H9 (cell line): ENCODE measurements around the gene TMA7. TPM values are rescaled to one million over a fixed set of nuclear protein-coding genes. Genes with fewer than 3 reads are reported as not detected.

Source experiments
- DNase-seq: peaks from one replicate; pipeline ENCODE4 v3.0.0-alpha.2; 2017
- H2AFZ ChIP-seq: one replicate; pipeline ENCODE4 v1.6.1; 2013; ENCODE audit warnings: mild to moderate bottlenecking, low read length, control low read depth, moderate library complexity
- H2AK5ac ChIP-seq: 2 replicates; pipeline ENCODE4 v1.6.1; 2013; ENCODE audit warnings: low read length, control low read depth, mixed read lengths; ENCODE audit not compliant: insufficient read length
- H2BK120ac ChIP-seq: one replicate; pipeline ENCODE4 v1.6.1; 2013; ENCODE audit warnings: low read depth, mild to moderate bottlenecking, low read length, control low read depth, inconsistent platforms; ENCODE audit not compliant: poor library complexity, severe bottlenecking
- H2BK12ac ChIP-seq: 2 replicates; pipeline ENCODE4 v1.6.1; 2013; ENCODE audit warnings: low read length, control low read depth, mixed read lengths, low read depth; ENCODE audit not compliant: insufficient read length
- H2BK15ac ChIP-seq: 2 replicates; pipeline ENCODE4 v1.6.1; 2013; ENCODE audit warnings: low read depth, low read length, control low read depth
- H2BK20ac ChIP-seq: one replicate; pipeline ENCODE4 v1.6.1; 2013; ENCODE audit warnings: low read depth, mild to moderate bottlenecking, low read length, control low read depth, inconsistent platforms; ENCODE audit not compliant: poor library complexity, severe bottlenecking
- H2BK5ac ChIP-seq: 2 replicates; pipeline ENCODE4 v1.6.1; 2013; ENCODE audit warnings: low read length, control low read depth, mixed read lengths; ENCODE audit not compliant: insufficient read length
- H3K14ac ChIP-seq: 2 replicates; pipeline ENCODE4 v1.6.1; 2013; ENCODE audit warnings: low read length, control low read depth; ENCODE audit not compliant: insufficient read depth
- H3K18ac ChIP-seq: 2 replicates; pipeline ENCODE4 v1.6.1; 2013; ENCODE audit warnings: low read depth, mild to moderate bottlenecking, mixed read lengths, low read length, control low read depth; ENCODE audit not compliant: insufficient read length
- H3K23ac ChIP-seq: 2 replicates; pipeline ENCODE4 v1.6.1; 2013; ENCODE audit warnings: low read length, control low read depth, mixed read lengths, low read depth; ENCODE audit not compliant: insufficient read length
- H3K23me2 ChIP-seq: 2 replicates; pipeline ENCODE4 v1.6.1; 2013; ENCODE audit warnings: low read depth, mild to moderate bottlenecking, mixed read lengths, low read length, control low read depth; ENCODE audit not compliant: insufficient read length, poor library complexity, severe bottlenecking
- H3K27ac ChIP-seq: 2 replicates; pipeline ENCODE4 v1.5.1; 2013; ENCODE audit warnings: low read length, control low read depth, mixed read lengths, low read depth; ENCODE audit not compliant: insufficient read length
- H3K27me3 ChIP-seq: 2 replicates; pipeline ENCODE4 v1.6.1; 2013; ENCODE audit warnings: low read length, control low read depth, inconsistent platforms; ENCODE audit not compliant: insufficient read depth
- H3K4ac ChIP-seq: 2 replicates; pipeline ENCODE4 v1.6.1; 2013; ENCODE audit warnings: low read depth, mild to moderate bottlenecking, control low read depth, inconsistent platforms, low read length, moderate library complexity
- H3K4me1 ChIP-seq: 2 replicates; pipeline ENCODE4 v1.6.1; 2013; ENCODE audit warnings: low read length, control low read depth, inconsistent platforms; ENCODE audit not compliant: insufficient read depth
- H3K4me2 ChIP-seq: 2 replicates; pipeline ENCODE4 v1.6.1; 2013; ENCODE audit warnings: low read length, control low read depth, mixed read lengths; ENCODE audit not compliant: insufficient read length, insufficient read depth
- H3K56ac ChIP-seq: 2 replicates; pipeline ENCODE4 v1.6.1; 2013; ENCODE audit warnings: low read depth, mild to moderate bottlenecking, mixed read lengths, low read length, control low read depth; ENCODE audit not compliant: insufficient read length
- H3K79me1 ChIP-seq: 2 replicates; pipeline ENCODE4 v1.6.1; 2013; ENCODE audit warnings: low read depth, mild to moderate bottlenecking, moderate library complexity, low read length, control low read depth, inconsistent platforms; ENCODE audit not compliant: insufficient read depth, poor library complexity, severe bottlenecking
- H3K79me2 ChIP-seq: 2 replicates; pipeline ENCODE4 v1.6.1; 2013; ENCODE audit warnings: low read length, control low read depth, inconsistent platforms; ENCODE audit not compliant: insufficient read depth
- H3K9ac ChIP-seq: 2 replicates; pipeline ENCODE4 v1.6.1; 2013; ENCODE audit warnings: low read length, control low read depth, mixed read lengths; ENCODE audit not compliant: insufficient read length; ENCODE audit errors: extremely low read depth
- H3K9me3 ChIP-seq: one replicate; pipeline ENCODE4 v1.6.1; 2013; ENCODE audit warnings: low read depth, low read length, inconsistent platforms; ENCODE audit not compliant: control insufficient read depth
- H3T11ph ChIP-seq: one replicate; pipeline ENCODE4 v1.6.1; 2013; ENCODE audit warnings: mild to moderate bottlenecking, low read length, control low read depth, inconsistent platforms
- H4K20me1 ChIP-seq: one replicate; pipeline ENCODE4 v1.6.1; 2013; ENCODE audit not compliant: control insufficient read depth, insufficient read length, insufficient read depth
- H4K5ac ChIP-seq: 2 replicates; pipeline ENCODE4 v1.6.1; 2013; ENCODE audit warnings: low read depth, mild to moderate bottlenecking, mixed read lengths, low read length, control low read depth; ENCODE audit not compliant: insufficient read length
- H4K8ac ChIP-seq: replicated peaks from 2 replicates; pipeline ENCODE4 v1.6.1; 2013; ENCODE audit warnings: low read length, control low read depth, mixed read lengths, low read depth; ENCODE audit not compliant: insufficient read length
- H4K91ac ChIP-seq: 2 replicates; pipeline ENCODE4 v1.6.1; 2013; ENCODE audit warnings: low read depth, mild to moderate bottlenecking, moderate library complexity, mixed read lengths, low read length, control low read depth; ENCODE audit not compliant: insufficient read length
- H3K27ac Mint-ChIP-seq, 3 experiments: 2 replicates in 2 of 3; 3 replicates in 1 of 3; pipeline ENCODE4 v1.8.0; 2020 to 2021; ENCODE audit warnings: mixed read lengths in 3 of 3, mild to moderate bottlenecking in 1 of 3, moderate library complexity in 1 of 3
- H3K27me3 Mint-ChIP-seq: 2 replicates; pipeline ENCODE4 v1.8.0; 2021; ENCODE audit warnings: low read depth, mild to moderate bottlenecking, moderate library complexity, mixed read lengths
- H3K36me3 Mint-ChIP-seq, 3 experiments: 2 replicates in 2 of 3; 3 replicates in 1 of 3; pipeline ENCODE4 v1.8.0; 2020 to 2021; ENCODE audit warnings: low read depth in 3 of 3, mixed read lengths in 3 of 3; ENCODE audit not compliant: insufficient read depth in 1 of 3
- H3K4me1 Mint-ChIP-seq, 2 experiments: 2 replicates each; pipeline ENCODE4 v1.8.0; 2020; ENCODE audit warnings: mixed read lengths in 2 of 2
- H3K4me3 Mint-ChIP-seq, 2 experiments: 2 replicates in 1 of 2; 3 replicates in 1 of 2; pipeline ENCODE4 v1.8.0; 2020 to 2021; ENCODE audit warnings: mild to moderate bottlenecking in 2 of 2, mixed read lengths in 2 of 2, moderate library complexity in 1 of 2
- H3K9me3 Mint-ChIP-seq, 2 experiments: 2 replicates in 1 of 2; 3 replicates in 1 of 2; pipeline ENCODE4 v1.8.0; 2020; ENCODE audit warnings: mild to moderate bottlenecking in 2 of 2, mixed read lengths in 2 of 2, moderate library complexity in 1 of 2
- WGBS: extraction: QIAGEN DNeasy Blood & Tissue Kit; methylation state at CpG from one replicate; pipeline ENCODE4 v1.1.7; 2013; ENCODE audit warnings: missing lambda C conversion rate, low lambda C conversion rate, mixed read lengths; ENCODE audit not compliant: insufficient read length; ENCODE audit errors: extremely low coverage; 5-methylcytosine and 5-hydroxymethylcytosine counted together
- total RNA-seq: library from RNA; stranded (reverse); gene quantifications from 2 replicates; pipeline ENCODE4 v1.2.1, GENCODE V29; 2021
- TF ChIP-seq, protein P1 (sequence below): fragments of 200-600 bp; sonication (generic); conservative IDR thresholded peaks from 3 replicates; pipeline ENCODE4 v1.8.0; 2021; ENCODE audit warnings: antibody characterized with exemption, mild to moderate bottlenecking

Gene TMA7
- total RNA-seq, 1 experiment from 2014 or later = 305 TPM

- H3K4me3 Mint-ChIP-seq = no peak overlapping the region
- H4K91ac ChIP-seq = no peak overlapping the region
- no peak overlapping the region for H3T11ph ChIP-seq
- H3K4ac ChIP-seq = no peak overlapping the region
- no peak overlapping the region for H2BK20ac ChIP-seq
- no peaks in the 10 kb centered on the region for H3K79me2 ChIP-seq
- H3K4me2 ChIP-seq = no peak overlapping the region
- no peak overlapping the region for H2BK5ac ChIP-seq
- peaks cover 43 to 47% of the 10 kb centered on the region in 2 experiments for H3K4me1 Mint-ChIP-seq
- H4K20me1 ChIP-seq = no peaks in the 10 kb centered on the region
- H3K9ac ChIP-seq = no peak overlapping the region
- no peaks in the 10 kb centered on the region for H3K27me3 Mint-ChIP-seq
- peaks cover 5% of the 10 kb centered on the region for H3K23me2 ChIP-seq
- H3K4me1 ChIP-seq = peaks cover 7% of the 10 kb centered on the region; the same call in 1 of the 2 replicates
- TF ChIP-seq, protein P1, sequence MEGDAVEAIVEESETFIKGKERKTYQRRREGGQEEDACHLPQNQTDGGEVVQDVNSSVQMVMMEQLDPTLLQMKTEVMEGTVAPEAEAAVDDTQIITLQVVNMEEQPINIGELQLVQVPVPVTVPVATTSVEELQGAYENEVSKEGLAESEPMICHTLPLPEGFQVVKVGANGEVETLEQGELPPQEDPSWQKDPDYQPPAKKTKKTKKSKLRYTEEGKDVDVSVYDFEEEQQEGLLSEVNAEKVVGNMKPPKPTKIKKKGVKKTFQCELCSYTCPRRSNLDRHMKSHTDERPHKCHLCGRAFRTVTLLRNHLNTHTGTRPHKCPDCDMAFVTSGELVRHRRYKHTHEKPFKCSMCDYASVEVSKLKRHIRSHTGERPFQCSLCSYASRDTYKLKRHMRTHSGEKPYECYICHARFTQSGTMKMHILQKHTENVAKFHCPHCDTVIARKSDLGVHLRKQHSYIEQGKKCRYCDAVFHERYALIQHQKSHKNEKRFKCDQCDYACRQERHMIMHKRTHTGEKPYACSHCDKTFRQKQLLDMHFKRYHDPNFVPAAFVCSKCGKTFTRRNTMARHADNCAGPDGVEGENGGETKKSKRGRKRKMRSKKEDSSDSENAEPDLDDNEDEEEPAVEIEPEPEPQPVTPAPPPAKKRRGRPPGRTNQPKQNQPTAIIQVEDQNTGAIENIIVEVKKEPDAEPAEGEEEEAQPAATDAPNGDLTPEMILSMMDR = no peak
- no peak overlapping the region for H2BK12ac ChIP-seq
- peaks cover 5 to 6% (median 6%) of the 10 kb centered on the region in 3 experiments; a peak in 5 of 7 replicates for H3K36me3 Mint-ChIP-seq
- H2AK5ac ChIP-seq = no peak overlapping the region
- H3K27ac Mint-ChIP-seq = no peak overlapping the region; a peak in 2 of 7 replicates
- no peak overlapping the region for H4K5ac ChIP-seq
- no peak for DNase-seq
- H3K18ac ChIP-seq = no peak overlapping the region
- H3K9me3 ChIP-seq = no peaks in the 10 kb centered on the region
- no peak overlapping the region for H2BK15ac ChIP-seq
- H3K27ac ChIP-seq = no peak overlapping the region
- H3K14ac ChIP-seq = no peak overlapping the region
- no peak overlapping the region for H3K23ac ChIP-seq
- no peak overlapping the region for H4K8ac ChIP-seq
- H3K79me1 ChIP-seq = no peaks in the 10 kb centered on the region
- H3K56ac ChIP-seq = no peak overlapping the region
- WGBS = no CpG with 5 or more reads among the region's 9 CpGs
- H3K9me3 Mint-ChIP-seq = no peaks in the 10 kb centered on the region; a peak in 1 of 5 replicates
- H2AFZ ChIP-seq = no peak overlapping the region
- no peaks in the 10 kb centered on the region for H3K27me3 ChIP-seq
- no peak overlapping the region for H2BK120ac ChIP-seq
Observed at GRCh38 chr3:48476426-48477053, 36.5 kb downstream of the TMA7 start.
